HG03196 (cell line): ENCODE measurements around the gene SLF2.

Experiments
- ATAC-seq: cut with Tn5 transposase; IDR thresholded peaks from one replicate; pipeline ENCODE4 v1.9.1; 2021; ENCODE audit not compliant: unreplicated experiment

Gene SLF2

DNA sequence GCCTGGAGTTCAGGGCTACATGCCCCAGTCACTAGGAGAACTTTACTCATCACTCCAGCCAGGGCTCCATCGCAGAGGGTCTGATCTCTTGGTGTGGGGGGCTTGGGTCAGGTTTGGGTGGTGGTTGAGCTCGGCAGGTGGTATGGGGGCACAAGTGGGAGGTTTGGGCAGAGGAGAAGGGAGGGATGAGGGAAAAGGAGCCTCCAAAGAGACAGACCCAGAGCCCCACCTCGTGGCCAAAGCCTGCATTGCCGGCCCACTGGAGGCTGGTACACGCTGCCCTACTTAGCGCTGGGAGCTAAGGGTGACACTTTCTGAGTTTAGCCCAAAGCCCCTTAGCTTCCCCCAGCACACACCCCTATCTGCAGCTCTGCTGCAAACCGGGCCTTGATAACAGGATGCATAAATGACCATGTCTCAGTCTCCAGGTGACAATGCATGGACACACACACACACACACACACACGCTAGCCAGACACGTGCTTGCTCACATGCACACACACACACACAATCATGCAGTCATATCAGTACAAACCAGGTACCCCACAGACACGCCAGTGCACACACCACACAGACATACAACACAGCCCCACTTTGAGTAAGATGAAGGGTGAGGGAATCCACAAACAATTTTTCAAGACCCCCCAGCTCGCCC, 101.6 kb downstream of the SLF2 start:
- ATAC-seq: no peak
